Loucy (cell line): Measurements from ENCODE around the gene STOML2.

Experiments used
- EZH2phosphoT487 ChIP-seq: fragments of 200-600 bp; IDR thresholded peaks from 2 replicates; pipeline ENCODE4 v1.6.1; 2018; ENCODE audit warnings: antibody characterized with exemption, mild to moderate bottlenecking, moderate library complexity, borderline replicate concordance
- TF ChIP-seq, protein P1 (sequence below): fragments of 200-600 bp; sonication (generic); conservative IDR thresholded peaks from 2 replicates; pipeline ENCODE4 v1.5.1; 2014; ENCODE audit warnings: mild to moderate bottlenecking, antibody characterized with exemption, low read length

DNA sequence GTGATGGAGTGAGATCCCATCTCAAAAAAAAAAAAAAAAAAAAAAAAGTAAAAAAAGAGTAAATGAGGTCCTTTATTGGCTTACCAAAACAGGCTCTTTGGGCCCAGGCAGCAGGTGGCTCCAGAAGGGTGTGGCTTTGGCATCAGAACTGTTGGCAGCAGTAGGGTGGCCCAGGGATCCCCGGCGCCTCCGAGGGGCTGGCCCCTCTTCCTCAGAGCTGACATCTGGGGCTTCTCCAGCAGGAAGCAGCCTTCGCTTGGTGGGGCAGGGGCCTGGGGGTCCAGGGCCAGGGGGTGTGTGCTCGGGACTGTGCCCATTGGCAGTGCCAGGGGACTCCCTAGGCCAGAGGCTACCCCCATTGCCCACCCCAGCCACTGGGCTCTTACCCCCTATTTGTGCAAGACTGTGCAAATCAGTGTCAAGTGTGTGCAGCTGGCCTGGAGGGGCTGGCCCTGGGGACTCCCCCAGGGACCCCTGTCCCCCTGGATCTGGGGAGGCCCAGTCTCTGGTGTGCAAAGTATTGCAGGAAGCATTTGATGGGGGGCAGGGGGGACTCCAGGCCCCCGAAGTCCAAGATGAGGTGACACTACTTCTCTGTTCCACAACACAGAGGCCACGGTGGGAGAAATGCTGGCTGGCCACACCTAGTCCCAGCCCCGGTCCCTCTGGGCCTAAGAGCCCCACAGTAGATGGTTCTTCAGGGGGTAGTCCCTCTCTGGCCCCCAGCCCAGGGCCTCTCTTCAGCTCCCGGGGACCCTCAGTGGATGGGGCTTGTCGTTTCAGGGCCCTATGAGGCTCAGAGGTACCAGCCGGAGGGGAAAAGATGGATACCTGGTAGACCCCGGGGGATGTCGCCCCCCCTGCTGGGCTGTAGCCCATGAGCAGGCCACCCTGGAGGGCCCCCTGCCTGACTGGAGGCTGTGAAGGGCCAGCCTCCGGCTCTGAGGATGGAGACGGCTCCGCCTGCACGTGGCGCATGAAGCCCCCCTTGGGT is 4.7 kb upstream of the STOML2 start:
- TF ChIP-seq, protein P1, sequence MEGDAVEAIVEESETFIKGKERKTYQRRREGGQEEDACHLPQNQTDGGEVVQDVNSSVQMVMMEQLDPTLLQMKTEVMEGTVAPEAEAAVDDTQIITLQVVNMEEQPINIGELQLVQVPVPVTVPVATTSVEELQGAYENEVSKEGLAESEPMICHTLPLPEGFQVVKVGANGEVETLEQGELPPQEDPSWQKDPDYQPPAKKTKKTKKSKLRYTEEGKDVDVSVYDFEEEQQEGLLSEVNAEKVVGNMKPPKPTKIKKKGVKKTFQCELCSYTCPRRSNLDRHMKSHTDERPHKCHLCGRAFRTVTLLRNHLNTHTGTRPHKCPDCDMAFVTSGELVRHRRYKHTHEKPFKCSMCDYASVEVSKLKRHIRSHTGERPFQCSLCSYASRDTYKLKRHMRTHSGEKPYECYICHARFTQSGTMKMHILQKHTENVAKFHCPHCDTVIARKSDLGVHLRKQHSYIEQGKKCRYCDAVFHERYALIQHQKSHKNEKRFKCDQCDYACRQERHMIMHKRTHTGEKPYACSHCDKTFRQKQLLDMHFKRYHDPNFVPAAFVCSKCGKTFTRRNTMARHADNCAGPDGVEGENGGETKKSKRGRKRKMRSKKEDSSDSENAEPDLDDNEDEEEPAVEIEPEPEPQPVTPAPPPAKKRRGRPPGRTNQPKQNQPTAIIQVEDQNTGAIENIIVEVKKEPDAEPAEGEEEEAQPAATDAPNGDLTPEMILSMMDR, result no peak
- TF ChIP-seq EZH2phosphoT487, result no peak
